HepG2 (cell line): ENCODE results near the gene TGFBR1.

Source experiments
- CTCF ChIP-seq: sonication (generic); formaldehyde crosslinking; IDR thresholded peaks from 2 replicates; pipeline ENCODE4 v1.5.0; 2020; ENCODE audit warnings: mild to moderate bottlenecking, missing genetic modification reagents, moderate library complexity
- MYC ChIP-seq: sonication (generic); formaldehyde crosslinking; IDR thresholded peaks from 2 replicates; pipeline ENCODE4 v1.9.0; 2021; ENCODE audit warnings: missing genetic modification reagents, borderline replicate concordance
- NFKB2 ChIP-seq: sonication (generic); formaldehyde crosslinking; IDR thresholded peaks from 2 replicates; pipeline ENCODE4 v1.4.0; 2020; ENCODE audit warnings: missing genetic modification reagents, borderline replicate concordance
- SIN3A ChIP-seq: IDR thresholded peaks from 2 replicates; pipeline ENCODE4 v1.6.1; 2011; ENCODE audit warnings: low read depth, mild to moderate bottlenecking, control low read depth, low read length, borderline replicate concordance
- YY1 ChIP-seq: IDR thresholded peaks from 2 replicates; pipeline ENCODE4 v1.6.1; 2011; ENCODE audit warnings: low read length, low read depth, moderate library complexity, mild to moderate bottlenecking; ENCODE audit not compliant: insufficient read depth, insufficient replicate concordance
- ZNF558 ChIP-seq: sonication (generic); formaldehyde crosslinking; IDR thresholded peaks from 2 replicates; pipeline ENCODE4 v1.9.0; 2022; ENCODE audit warnings: mild to moderate bottlenecking, missing genetic modification reagents, borderline replicate concordance

DNA sequence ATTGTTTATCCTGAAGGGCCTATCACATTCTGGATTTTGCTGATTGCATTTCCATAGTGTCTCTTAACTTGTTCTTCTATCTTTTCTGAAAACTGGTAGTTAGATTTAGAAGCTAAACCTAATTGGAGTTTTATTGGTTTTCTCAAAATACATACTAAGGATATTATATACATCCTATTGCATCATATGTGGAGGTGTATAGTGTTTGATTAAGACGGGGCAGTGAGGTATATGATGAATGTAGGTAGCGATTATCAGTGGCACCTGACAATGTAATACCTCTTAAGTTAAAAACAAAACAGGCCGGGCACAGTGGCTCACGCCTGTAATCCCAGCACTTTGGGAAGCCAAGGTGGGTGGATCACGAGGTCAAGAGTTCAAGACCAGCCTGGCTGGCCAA is 35.0 kb downstream of the TGFBR1 start:
- TF ChIP-seq NFKB2 (no peak), CTCF (no peak), MYC (CRISPR knock-in tag) (no peak), YY1 (no peak), ZNF558 (CRISPR knock-in tag) (no peak), SIN3A (no peak)
